ENCODE measurements around the gene GALNT18.

Gene GALNT18

DNA sequence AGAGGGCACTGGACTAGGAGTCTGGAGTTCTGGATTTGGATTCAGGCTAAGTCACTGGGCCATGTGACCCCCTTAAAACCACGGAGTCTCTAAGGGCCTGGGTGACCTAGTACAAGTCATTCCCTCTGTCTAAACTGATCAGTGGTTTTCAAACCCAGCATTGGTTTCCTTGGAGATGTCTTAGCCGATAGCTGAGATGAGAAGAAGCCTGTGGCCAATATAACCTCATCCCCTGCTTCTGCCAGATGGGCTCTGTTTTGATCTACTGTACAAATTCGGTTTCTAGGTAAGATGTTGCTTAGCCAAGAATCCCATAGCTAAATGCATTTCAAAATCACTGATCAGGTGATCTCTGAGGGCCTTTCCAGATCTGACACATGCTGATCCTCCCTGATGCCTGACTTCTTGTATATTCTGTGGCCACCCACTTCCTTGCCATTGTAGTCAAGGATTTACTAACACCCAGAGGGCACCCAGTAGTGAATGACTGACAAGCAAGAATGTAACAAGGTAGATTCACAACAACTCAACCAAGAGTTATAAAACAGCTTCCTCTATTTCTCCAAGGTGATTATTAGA is 53.1 kb downstream of the GALNT18 start:
- no peak for DNase-seq (ENCODE audit: low read depth in 1 of 2, low spot score in 1 of 2)
- no peak for TF ChIP-seq JUND (IDR thresholded peaks at IDR 0.05; ENCODE audit: low read depth)
- in situ Hi-C loops (cut with HindIII; ENCODE audit: low pct_unique_long_range_greater_than_20kb, low sequenced_read_pairs), result no loop called here

GRCh38 chr11:11567936-11568650 is 53.7 kb downstream of the GALNT18 start:
- in situ Hi-C loops (cut with HindIII; ENCODE audit: low pct_unique_long_range_greater_than_20kb, low sequenced_read_pairs), result no loop called here
- no peak for TF ChIP-seq JUND (IDR thresholded peaks at IDR 0.05; ENCODE audit: low read depth)
- DNase-seq (ENCODE audit: low read depth in 1 of 2, low spot score in 1 of 2), result no peak

DNA sequence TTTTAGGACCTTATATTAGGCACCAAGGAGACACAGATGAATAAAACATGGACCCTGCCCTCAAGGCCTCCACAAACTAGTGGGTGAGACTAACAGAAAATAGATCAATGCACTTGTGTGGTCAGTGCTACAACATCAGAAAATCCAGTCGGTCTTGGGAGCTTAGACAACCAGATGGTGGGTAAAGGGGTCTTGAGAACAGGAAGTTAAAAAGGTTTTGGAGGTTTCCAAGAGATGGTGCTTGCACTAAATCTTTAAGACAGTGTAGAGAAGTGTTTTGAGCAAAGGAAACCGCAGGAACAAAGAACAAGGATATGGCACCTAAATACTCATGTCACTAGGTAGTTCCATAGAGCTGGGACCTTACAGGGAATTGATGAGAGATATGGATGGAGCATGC is 56.2 kb downstream of the GALNT18 start:
- DNase-seq (ENCODE audit: low read depth in 1 of 2, low spot score in 1 of 2), result no peak
- in situ Hi-C loops (cut with HindIII; ENCODE audit: low pct_unique_long_range_greater_than_20kb, low sequenced_read_pairs), result no loop called here
- TF ChIP-seq JUND (IDR thresholded peaks at IDR 0.05; ENCODE audit: low read depth), result no peak

DNA sequence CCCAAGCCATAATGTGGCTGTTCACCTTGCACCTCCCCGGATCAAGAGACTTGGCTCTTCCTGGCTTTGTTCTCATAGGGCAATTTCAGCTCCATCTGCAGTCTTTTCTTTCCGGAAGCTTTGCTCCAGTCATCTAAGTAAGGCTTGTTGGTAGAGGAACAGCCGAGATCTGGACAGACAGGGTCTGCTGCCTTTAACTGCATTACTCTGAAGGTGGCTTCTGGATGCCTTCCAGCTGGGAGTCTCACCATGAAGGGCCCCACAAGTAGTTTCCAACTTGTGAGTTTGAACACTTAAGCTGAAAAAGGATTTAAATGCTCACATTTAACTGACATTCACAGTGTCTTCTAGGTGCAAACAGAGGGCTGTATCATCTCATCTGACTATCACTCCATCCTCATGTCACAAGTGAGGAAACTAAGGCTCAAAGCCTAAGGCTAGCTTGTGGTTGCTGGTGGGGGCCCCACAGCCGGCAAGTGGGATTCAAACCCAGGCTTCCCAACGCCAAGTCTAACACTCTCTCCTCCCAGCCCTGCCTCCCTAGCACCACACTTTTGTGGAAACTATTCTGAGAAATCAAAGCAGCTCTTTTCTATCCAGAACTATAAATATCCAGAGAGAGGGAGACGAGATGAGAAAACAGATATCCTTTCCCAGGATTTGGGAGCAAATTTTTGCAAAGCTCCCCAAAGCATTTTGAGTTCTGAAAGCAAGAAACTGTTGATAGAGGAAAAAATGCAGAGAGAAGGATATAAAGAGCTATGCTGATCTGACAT is 58.4 kb downstream of the GALNT18 start:
- in situ Hi-C loops (cut with HindIII; ENCODE audit: low pct_unique_long_range_greater_than_20kb, low sequenced_read_pairs), result no loop called here
- peak in 1 of 2 experiments; percentile 12 for DNase-seq (ENCODE audit: low read depth in 1 of 2, low spot score in 1 of 2)
- no peak for TF ChIP-seq JUND (IDR thresholded peaks at IDR 0.05; ENCODE audit: low read depth)

- no peak for DNase-seq (ENCODE audit: low read depth in 1 of 2, low spot score in 1 of 2)
- in situ Hi-C loops (cut with HindIII; ENCODE audit: low pct_unique_long_range_greater_than_20kb, low sequenced_read_pairs), result no loop called here
- no peak for TF ChIP-seq JUND (IDR thresholded peaks at IDR 0.05; ENCODE audit: low read depth)
Measured at GRCh38 chr11:11561991-11562390, 59.8 kb downstream of the GALNT18 start.

DNA sequence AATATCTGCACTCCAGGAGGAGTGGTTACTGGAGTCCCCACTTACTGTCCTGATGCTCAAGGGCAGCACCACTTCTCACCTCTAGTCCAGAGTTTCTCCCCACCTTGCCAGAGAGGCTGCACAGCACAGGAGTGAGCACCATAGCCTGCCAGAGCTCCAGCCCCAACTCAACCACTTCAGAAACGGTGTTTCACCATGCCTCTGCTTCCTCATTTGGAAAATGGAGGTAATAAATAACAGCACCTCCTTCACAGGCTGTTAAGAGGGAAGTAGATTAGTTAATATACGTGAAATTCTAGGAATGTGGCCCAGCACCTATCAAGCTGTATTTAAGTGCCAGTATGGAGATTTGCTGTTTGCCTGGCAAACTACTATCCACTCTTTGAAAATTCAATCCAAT is 63.0 kb downstream of the GALNT18 start:
- no peak for DNase-seq (ENCODE audit: low read depth in 1 of 2, low spot score in 1 of 2)
- no peak for TF ChIP-seq JUND (IDR thresholded peaks at IDR 0.05; ENCODE audit: low read depth)
- in situ Hi-C loops (cut with HindIII; ENCODE audit: low pct_unique_long_range_greater_than_20kb, low sequenced_read_pairs), result no loop called here

DNA sequence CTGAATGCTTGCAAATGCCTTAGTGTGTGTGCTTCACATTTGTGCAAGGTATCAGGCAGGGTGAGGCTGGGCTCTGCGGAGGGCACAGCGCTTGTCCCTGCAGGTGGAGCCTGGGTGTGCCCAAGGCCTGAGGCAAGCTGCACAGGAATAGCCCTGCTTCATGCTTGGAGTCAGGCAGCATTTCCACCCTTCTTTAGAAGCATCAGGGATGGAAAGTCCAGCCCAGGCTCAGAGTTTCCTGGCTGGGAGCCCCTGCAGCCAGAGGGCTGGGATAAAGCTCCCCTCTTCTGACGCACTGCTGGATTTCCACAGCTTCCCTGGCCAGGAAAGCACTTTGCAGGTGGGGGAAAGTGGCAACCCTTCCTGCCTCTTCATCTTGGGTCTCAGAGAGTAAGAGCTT is 63.4 kb downstream of the GALNT18 start:
- in situ Hi-C loops (cut with HindIII; ENCODE audit: low pct_unique_long_range_greater_than_20kb, low sequenced_read_pairs), result no loop called here
- no peak for TF ChIP-seq JUND (IDR thresholded peaks at IDR 0.05; ENCODE audit: low read depth)

GRCh38 chr11:11555208-11555607 is 66.6 kb downstream of the GALNT18 start:
- TF ChIP-seq JUND (IDR thresholded peaks at IDR 0.05; ENCODE audit: low read depth), result no peak
- DNase-seq (ENCODE audit: low read depth in 1 of 2, low spot score in 1 of 2), result no peak
- in situ Hi-C loops (cut with HindIII; ENCODE audit: low pct_unique_long_range_greater_than_20kb, low sequenced_read_pairs), result no loop called here

More for the DNA sequence above, 63.4 kb downstream of the GALNT18 start:
- DNase-seq (ENCODE audit: low read depth in 1 of 2, low spot score in 1 of 2), result no peak

DNA sequence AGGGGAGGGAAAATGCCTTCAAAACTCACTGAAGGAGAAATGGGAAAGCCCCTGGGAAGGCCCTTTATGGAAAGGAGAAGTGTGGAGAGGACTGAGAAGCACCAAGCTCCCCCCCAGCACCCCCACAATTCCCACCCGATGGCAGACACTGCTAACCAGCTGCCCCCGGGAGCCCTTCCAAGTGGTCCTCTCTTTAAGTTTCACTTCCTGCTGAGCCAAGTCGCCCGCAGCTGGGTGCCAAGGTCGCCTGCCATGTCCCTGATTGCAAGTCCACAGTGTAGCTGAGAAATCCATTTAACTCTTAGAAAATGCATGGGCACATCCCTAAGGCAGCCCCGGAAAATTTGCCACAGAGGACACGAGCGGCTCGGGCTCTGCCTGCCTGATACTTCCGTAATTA is 68.2 kb downstream of the GALNT18 start:
- TF ChIP-seq JUND (IDR thresholded peaks at IDR 0.05; ENCODE audit: low read depth), result no peak

GRCh38 chr11:11552529-11553087 is 69.2 kb downstream of the GALNT18 start:
- TF ChIP-seq JUND (IDR thresholded peaks at IDR 0.05; ENCODE audit: low read depth), result no peak
- in situ Hi-C loops (cut with HindIII; ENCODE audit: low pct_unique_long_range_greater_than_20kb, low sequenced_read_pairs), result no loop called here
- no peak for DNase-seq (ENCODE audit: low read depth in 1 of 2, low spot score in 1 of 2)

More for the DNA sequence above, 68.2 kb downstream of the GALNT18 start:
- in situ Hi-C loops (cut with HindIII; ENCODE audit: low pct_unique_long_range_greater_than_20kb, low sequenced_read_pairs), result no loop called here
- no peak for DNase-seq (ENCODE audit: low read depth in 1 of 2, low spot score in 1 of 2)

DNA sequence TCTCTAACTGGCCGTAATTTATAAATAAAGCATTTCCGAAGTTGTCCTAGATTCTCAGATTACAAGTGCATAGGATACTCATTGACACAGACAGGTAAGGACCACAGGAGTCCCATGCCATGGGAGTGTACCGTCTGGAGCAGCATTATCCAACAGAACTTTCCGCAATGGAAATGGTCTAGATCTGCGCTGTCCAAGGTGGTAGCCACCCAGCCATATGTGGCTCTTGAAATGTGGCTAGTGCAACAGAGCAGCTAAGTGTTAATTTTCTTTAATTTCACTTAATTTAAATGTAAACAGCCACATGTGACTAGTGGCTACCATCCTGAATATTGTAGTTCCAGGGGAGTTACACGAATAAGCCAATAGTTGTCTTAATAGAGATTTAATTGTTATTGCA is 71.3 kb downstream of the GALNT18 start:
- no peak for TF ChIP-seq JUND (IDR thresholded peaks at IDR 0.05; ENCODE audit: low read depth)
- in situ Hi-C loops (cut with HindIII; ENCODE audit: low pct_unique_long_range_greater_than_20kb, low sequenced_read_pairs), result no loop called here
- DNase-seq (ENCODE audit: low read depth in 1 of 2, low spot score in 1 of 2), result no peak

- in situ Hi-C loops (cut with HindIII; ENCODE audit: low pct_unique_long_range_greater_than_20kb, low sequenced_read_pairs), result no loop called here
- TF ChIP-seq JUND (IDR thresholded peaks at IDR 0.05; ENCODE audit: low read depth), result no peak
- no peak for DNase-seq (ENCODE audit: low read depth in 1 of 2, low spot score in 1 of 2)
Measured at GRCh38 chr11:11545285-11546275, 76.2 kb downstream of the GALNT18 start.

Measured in T47D (cell line).